A549 (cell line): ENCODE results near the gene TSPAN8.

Experiments used
- CTCF ChIP-seq: fragments of >200 bp; sonication (Bioruptor Twin); formaldehyde crosslinking; IDR thresholded peaks from 3 replicates; pipeline ENCODE4 v1.5.1; 2016
- EP300 ChIP-seq, 2 experiments: fragments of >200 bp; sonication (Bioruptor Twin); formaldehyde crosslinking; IDR thresholded peaks; 2 replicates in 1 of 2; 3 replicates in 1 of 2; pipeline ENCODE4 v1.6.1; 2016 to 2017
- HDAC2 ChIP-seq: fragments of 200-600 bp; sonication (generic); IDR thresholded peaks from 2 replicates; pipeline ENCODE4 v1.6.1; 2016
- KDM5A ChIP-seq: fragments of 200-600 bp; sonication (generic); IDR thresholded peaks from 2 replicates; pipeline ENCODE4 v1.6.1; 2016; ENCODE audit warnings: antibody characterized with exemption, mild to moderate bottlenecking
- MAX ChIP-seq: IDR thresholded peaks from 2 replicates; pipeline ENCODE4 v1.6.1; 2012
- NR3C1 ChIP-seq: fragments of >200 bp; sonication (Bioruptor Twin); formaldehyde crosslinking; IDR thresholded peaks from 3 replicates; pipeline ENCODE4 v1.6.1; 2017
- POLR2A ChIP-seq: IDR thresholded peaks from 2 replicates; pipeline ENCODE4 v1.6.1; 2012; ENCODE audit warnings: mild to moderate bottlenecking, low read length
- REST ChIP-seq: fragments of 200-600 bp; sonication (generic); IDR thresholded peaks from 2 replicates; pipeline ENCODE4 v1.6.1; 2016; ENCODE audit warnings: antibody characterized with exemption, mild to moderate bottlenecking, moderate library complexity
- USF2 ChIP-seq: fragments of 450-650 bp; IDR thresholded peaks from 2 replicates; pipeline ENCODE4 v1.6.1; 2014; ENCODE audit warnings: antibody characterized with exemption

- TF ChIP-seq CTCF (no peak), POLR2A (no peak), MAX (no peak), NR3C1 (no peak), EP300 (IDR thresholded peaks at IDR 0.05) (no peak), REST (no peak), HDAC2 (no peak), KDM5A (no peak), USF2 (no peak)
Measured at GRCh38 chr12:71161591-71161990, 3.8 kb upstream of the TSPAN8 start.
